ENCODE measurements around the gene IGFL2.
A peak's percentile ranks its signal among the peaks of the same experiment; 100 is the strongest.
"Not testable (repeated sequence)": the region's sequence is repeated elsewhere in the genome, so short reads cannot be mapped to it uniquely, and the experiment has no call there.

The IGFL2 gene

GRCh38 chr19:46142294-46142693 is 5.7 kb upstream of the IGFL2 start:
- no peak for DNase-seq (ENCODE audit: low read depth)

DNA sequence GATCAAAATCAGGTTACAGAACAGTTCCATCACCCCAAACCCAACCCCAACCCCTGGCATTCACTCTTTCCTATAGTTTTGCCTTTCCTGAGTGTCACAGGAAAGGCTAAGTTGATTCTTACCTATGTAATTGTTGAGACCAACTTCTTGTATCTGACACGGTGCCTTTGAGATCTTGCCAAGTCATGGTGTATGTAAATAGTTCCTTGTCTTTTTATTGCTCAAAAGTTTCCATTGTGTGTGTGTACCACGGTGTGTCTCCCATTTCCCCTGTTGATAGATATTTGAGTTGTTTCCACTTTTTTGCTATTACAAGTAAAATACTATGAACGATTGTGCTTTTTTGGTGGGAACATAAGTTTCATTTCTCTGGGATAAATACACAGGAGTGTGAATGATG is 3.3 kb upstream of the IGFL2 start:
- DNase-seq (ENCODE audit: low read depth): no peak

DNA sequence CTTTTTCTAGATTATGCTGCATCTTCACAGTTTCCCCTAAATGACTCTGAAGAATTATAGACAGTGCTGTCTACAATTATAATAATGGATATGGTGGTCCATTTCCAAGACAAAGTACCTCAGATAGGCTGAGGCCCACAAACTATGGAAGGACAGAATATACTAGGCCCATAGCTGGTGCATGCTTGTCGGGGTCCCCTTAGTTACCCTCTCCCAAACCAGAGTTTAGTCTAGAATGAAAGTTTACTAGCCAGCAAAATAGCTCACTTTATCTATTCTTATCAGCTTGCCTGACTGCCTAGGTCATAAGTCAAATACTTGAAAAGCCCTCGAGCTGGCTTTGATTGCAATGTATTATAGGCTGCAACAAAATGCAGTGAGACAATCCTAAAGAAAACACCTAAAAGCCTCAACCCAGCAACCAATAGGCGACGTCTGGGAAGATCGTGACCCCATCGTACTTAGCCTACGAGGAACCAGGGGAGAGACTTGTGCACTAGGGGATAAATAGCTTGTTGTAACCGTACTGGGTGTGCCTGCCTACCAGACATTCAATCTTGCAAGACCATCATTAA is 785 bp upstream of the IGFL2 start:
- DNase-seq (ENCODE audit: low read depth): no peak

- no peak for DNase-seq (ENCODE audit: low read depth)
Measured at GRCh38 chr19:46150606-46151005, 2.6 kb downstream of the IGFL2 start.

GRCh38 chr19:46155237-46155636 is 7.2 kb downstream of the IGFL2 start:
- DNase-seq (ENCODE audit: low read depth): no peak

- DNase-seq (ENCODE audit: low read depth): no peak
Measured at GRCh38 chr19:46159418-46160232, 11.6 kb downstream of the IGFL2 start.

DNA sequence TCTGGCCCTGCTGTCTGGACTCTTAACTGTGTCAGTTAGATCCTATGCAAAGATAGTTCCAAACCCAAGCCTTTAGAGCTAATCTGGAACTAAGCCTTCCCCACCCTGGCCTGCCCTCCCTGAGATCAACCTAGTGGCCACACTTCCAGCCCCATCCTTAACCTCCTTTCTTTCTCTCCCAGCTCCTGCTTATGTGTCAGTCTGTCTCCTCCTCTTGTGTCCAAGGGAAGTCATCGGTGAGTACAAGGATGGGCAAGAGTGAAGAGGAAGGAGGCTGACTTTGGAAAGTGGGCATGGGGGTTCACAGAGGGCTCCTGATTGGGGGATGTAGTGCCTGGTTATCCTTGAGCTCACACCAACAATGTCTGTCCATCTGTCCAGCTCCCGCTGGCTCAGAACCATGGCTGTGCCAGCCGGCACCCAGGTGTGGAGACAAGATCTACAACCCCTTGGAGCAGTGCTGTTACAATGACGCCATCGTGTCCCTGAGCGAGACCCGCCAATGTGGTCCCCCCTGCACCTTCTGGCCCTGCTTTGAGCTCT is 12.3 kb downstream of the IGFL2 start:
- no peak for DNase-seq (ENCODE audit: low read depth)

DNA sequence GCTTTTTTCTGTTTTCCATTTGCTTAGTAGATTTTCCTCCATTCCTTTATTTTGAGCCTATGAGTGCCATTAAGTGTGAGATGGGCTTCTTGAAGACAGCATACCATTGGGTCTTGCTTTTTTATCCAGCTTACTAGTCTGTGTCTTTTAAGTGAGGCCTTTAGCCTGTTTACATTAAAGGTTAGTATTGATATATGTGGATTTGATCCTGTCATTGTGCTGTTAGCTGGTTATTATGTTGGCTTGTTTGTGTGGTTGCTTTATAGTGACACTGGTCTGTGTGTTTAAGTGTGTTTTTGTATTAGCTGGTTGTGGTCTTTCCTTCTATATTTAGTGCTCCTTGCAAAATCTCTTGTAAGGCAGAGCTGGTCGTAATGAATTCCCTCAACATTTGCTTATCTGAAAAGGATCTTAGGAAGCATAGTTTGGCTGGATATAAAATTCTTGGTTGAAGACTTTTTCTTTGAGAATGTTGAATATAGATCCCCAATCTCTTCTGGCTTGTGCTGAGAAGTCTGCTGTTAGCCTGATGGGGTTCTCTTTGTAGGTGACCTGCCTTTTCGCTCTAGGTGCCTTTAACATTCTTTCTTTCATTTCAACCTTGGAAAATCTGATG is 13.7 kb downstream of the IGFL2 start:
- DNase-seq (ENCODE audit: low read depth): not testable (repeated sequence)

DNA sequence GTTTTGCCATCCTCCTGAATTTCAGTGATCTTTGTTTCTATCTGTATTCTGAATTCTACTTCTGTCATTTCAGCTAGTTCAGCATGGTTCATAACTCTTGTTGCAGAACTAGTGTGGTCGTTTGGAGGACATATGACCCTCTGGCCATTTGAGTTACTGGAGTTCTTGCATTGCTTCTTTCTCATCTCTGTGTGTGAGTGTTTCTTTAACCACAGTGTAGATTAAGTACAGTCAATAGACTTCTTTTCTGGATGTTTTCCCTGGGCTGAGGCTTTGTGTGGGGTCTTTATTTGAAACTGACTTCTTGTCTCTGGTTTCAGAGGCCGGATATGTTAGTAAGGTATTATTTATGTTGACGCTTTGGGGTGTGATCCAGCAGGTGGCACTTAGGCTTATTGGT is 14.7 kb downstream of the IGFL2 start:
- DNase-seq (ENCODE audit: low read depth): no peak

DNA sequence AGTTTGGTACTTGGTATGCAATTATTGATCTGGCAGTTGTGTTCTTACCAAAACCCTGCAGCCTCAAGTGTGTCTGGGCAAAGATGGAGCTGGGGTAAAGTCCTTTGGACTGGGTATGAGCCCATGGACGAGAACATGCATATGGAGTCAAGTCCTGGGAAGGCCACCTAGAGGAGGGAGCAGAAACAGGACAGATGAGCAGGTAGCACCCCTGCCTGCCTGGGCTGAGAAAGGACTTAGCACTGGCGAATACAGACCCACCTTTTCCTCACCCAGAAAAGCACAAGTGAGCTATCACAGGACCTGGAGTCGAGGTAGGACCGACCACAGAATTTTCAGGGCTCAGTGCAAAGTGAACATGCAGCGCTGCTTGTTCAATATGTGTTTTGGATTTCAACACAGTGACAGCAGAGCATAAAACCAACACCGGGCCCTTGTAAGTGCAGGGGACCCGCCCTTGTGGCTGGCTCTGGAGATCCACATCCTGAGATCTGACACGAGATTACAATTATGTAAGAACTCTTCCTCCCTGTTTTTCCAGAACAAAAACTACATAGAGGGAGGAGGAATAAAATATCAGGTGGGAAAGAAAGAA is 25.9 kb downstream of the IGFL2 start:
- no peak for DNase-seq (ENCODE audit: low read depth)

- DNase-seq (ENCODE audit: low read depth): no peak
Measured at GRCh38 chr19:46176116-46176860, 28.2 kb downstream of the IGFL2 start.

GRCh38 chr19:46179076-46179759 is 31.2 kb downstream of the IGFL2 start:
- no peak for DNase-seq (ENCODE audit: low read depth)

- DNase-seq (ENCODE audit: low read depth): peak; percentile 39
Measured at GRCh38 chr19:46180701-46181387, 32.8 kb downstream of the IGFL2 start.

- peak; percentile 54 for DNase-seq (ENCODE audit: low read depth)
Measured at GRCh38 chr19:46181388-46181779, 33.3 kb downstream of the IGFL2 start.

DNA sequence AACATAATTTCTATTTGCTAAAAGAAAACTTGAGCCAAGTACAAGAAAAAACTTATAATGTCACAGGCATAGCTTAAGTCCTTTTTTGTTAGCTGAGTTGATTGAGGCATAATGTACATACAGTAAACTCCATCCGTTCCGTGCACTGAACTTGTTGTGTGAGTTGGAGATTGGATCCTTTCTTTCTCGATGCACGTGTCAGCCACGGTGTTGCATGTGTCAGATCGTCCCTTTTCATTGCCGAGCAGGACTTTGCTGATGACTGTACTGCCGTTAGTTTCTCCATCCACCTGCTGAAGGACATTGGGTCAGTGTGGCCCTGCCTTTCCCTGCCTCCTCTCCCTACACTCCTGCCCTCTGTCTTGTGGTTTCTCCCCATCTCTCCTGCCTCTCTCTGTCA is 34.4 kb downstream of the IGFL2 start:
- DNase-seq (ENCODE audit: low read depth): no peak

- peak; percentile 15 for DNase-seq (ENCODE audit: low read depth)
Measured at GRCh38 chr19:46184775-46185710, 37.0 kb downstream of the IGFL2 start.

- DNase-seq (ENCODE audit: low read depth): no peak
Measured at GRCh38 chr19:46186101-46186716, 38.2 kb downstream of the IGFL2 start.

- no peak for DNase-seq (ENCODE audit: low read depth)
Measured at GRCh38 chr19:46186717-46187101, 38.7 kb downstream of the IGFL2 start.
